Fibroblast of lung (primary cell): ENCODE results near the gene DNMT1. TPM values are rescaled to one million over a fixed set of nuclear protein-coding genes. Genes with fewer than 3 reads are reported as not detected.

Source experiments
- DNase-seq, 2 donors: peaks; one replicate each; pipeline versions ENCODE4 v3.0.0 to v3.0.0-alpha.2; 2010; ENCODE audit warnings: low read depth in 2 of 2
- H2AFZ ChIP-seq: 2 replicates; pipeline ENCODE4 v1.5.1; 2012; ENCODE audit warnings: low read length, control low read depth, inconsistent platforms
- H3K27ac ChIP-seq: 2 replicates; pipeline ENCODE4 v1.5.1; 2011; ENCODE audit warnings: low read length, control low read depth; ENCODE audit not compliant: insufficient read depth
- H3K27me3 ChIP-seq: 2 replicates; pipeline ENCODE4 v1.5.1; 2011; ENCODE audit warnings: mild to moderate bottlenecking, low read length; ENCODE audit not compliant: control insufficient read depth, insufficient read depth
- H3K36me3 ChIP-seq: 2 replicates; pipeline ENCODE4 v1.5.1; 2011; ENCODE audit warnings: low read length; ENCODE audit not compliant: control insufficient read depth, insufficient read depth
- H3K4me1 ChIP-seq: 2 replicates; pipeline ENCODE4 v1.5.1; 2011; ENCODE audit warnings: low read length; ENCODE audit not compliant: control insufficient read depth, insufficient read depth; ENCODE audit errors: extremely low read depth
- H3K4me2 ChIP-seq: 2 replicates; pipeline ENCODE4 v1.5.1; 2011; ENCODE audit warnings: low read length, control low read depth; ENCODE audit not compliant: insufficient read depth; ENCODE audit errors: extremely low read depth
- H3K4me3 ChIP-seq, 4 experiments: fragments of 200-600 bp in 1 of 4; sonication (generic) in 1 of 4; replicated peaks in 1 of 4; 2 replicates each; pipeline ENCODE4 v1.5.1; 2011 to 2016; ENCODE audit warnings: low read length in 4 of 4, low read depth in 3 of 4, mild to moderate bottlenecking in 3 of 4, control low read depth in 2 of 4, inconsistent platforms in 1 of 4, mixed read lengths in 1 of 4; ENCODE audit not compliant: insufficient read depth in 1 of 4; ENCODE audit errors: control extremely low read depth in 1 of 4
- H3K79me2 ChIP-seq: 2 replicates; pipeline ENCODE4 v1.5.1; 2012; ENCODE audit warnings: mild to moderate bottlenecking, low read length, inconsistent platforms; ENCODE audit not compliant: control insufficient read depth, insufficient read depth
- H3K9ac ChIP-seq: 2 replicates; pipeline ENCODE4 v1.5.1; 2011; ENCODE audit warnings: mild to moderate bottlenecking, low read length, control low read depth; ENCODE audit not compliant: insufficient read depth
- H3K9me3 ChIP-seq: 2 replicates; pipeline ENCODE4 v1.5.1; 2012; ENCODE audit warnings: low read depth, low read length; ENCODE audit not compliant: control insufficient read depth, insufficient read depth
- H4K20me1 ChIP-seq: 2 replicates; pipeline ENCODE4 v1.5.1; 2011; ENCODE audit warnings: low read length; ENCODE audit not compliant: control insufficient read depth, insufficient read depth; ENCODE audit errors: extremely low read depth
- CTCF ChIP-seq, 2 donors: IDR thresholded peaks in 1 of 2; conservative IDR thresholded peaks in 1 of 2; 1 replicate in 1 of 2; 2 replicates in 1 of 2; pipeline ENCODE4 v1.5.1; 2011 to 2012; ENCODE audit warnings: low read length in 2 of 2, control low read depth in 1 of 2, inconsistent platforms in 1 of 2, low read depth in 1 of 2, mild to moderate bottlenecking in 1 of 2
- EZH2 ChIP-seq: IDR thresholded peaks from 2 replicates; pipeline ENCODE4 v1.5.1; 2012; ENCODE audit warnings: low read length, control low read depth, mild to moderate bottlenecking; ENCODE audit errors: missing control alignments
- polyA plus RNA-seq, 2 donors: library from polyadenylated mRNA; depleted of rRNA in 1 of 2; stranded (reverse) in 1 of 2; unstranded in 1 of 2; fragments of >200 nt; gene quantifications; 2 replicates each; pipeline ENCODE4 v1.2.1, GENCODE V29; 2011 to 2012; ENCODE audit warnings: missing spikeins in 1 of 2
- total RNA-seq: library from RNA; depleted of rRNA; stranded (reverse); fragments of >200 nt; gene quantifications from 2 replicates; pipeline ENCODE4 v1.2.1, GENCODE V29; 2014

DNMT1 gene
- total and polyA plus RNA-seq, 2 donors (not counting 1 experiment from before 2014, with no cell fraction given), result 33.7 to 36.7 TPM

- H3K9me3 ChIP-seq, result no peaks in the 10 kb centered on the region
- H3K4me2 ChIP-seq, result no peak overlapping the region
- no peak overlapping the region for H3K27ac ChIP-seq
- H3K4me3 ChIP-seq, result no peak overlapping the region
- H3K4me1 ChIP-seq, result no peaks in the 10 kb centered on the region
- no peak for TF ChIP-seq CTCF (conservative IDR thresholded peaks at IDR 0.05 in 1 of 2, IDR thresholded peaks at IDR 0.05 in 1 of 2; ENCODE audit: low read depth in 1 of 2, low read length in 2 of 2)
- TF ChIP-seq EZH2, result no peak
- no peak overlapping the region for H3K9ac ChIP-seq
- no peak for DNase-seq
- no peaks in the 10 kb centered on the region for H3K27me3 ChIP-seq
- H3K36me3 ChIP-seq, result peaks cover 13% of the 10 kb centered on the region
- no peaks in the 10 kb centered on the region for H4K20me1 ChIP-seq
- no peak overlapping the region for H2AFZ ChIP-seq
- H3K79me2 ChIP-seq, result no peaks in the 10 kb centered on the region
Measured at GRCh38 chr19:10089801-10090375, 104.9 kb downstream of the DNMT1 start.

- Histone ChIP-seq H3K9me3 (no peaks in the 10 kb centered on the region), H2AFZ (no peak overlapping the region), H3K9ac (no peak overlapping the region), H3K27me3 (no peaks in the 10 kb centered on the region), H3K4me2 (no peak overlapping the region), H3K79me2 (no peaks in the 10 kb centered on the region), H3K36me3 (peaks cover 13% of the 10 kb centered on the region), H3K27ac (no peak overlapping the region), H4K20me1 (no peaks in the 10 kb centered on the region), H3K4me1 (no peaks in the 10 kb centered on the region), H3K4me3 (no peak overlapping the region)
- TF ChIP-seq EZH2, result no peak
- no peak for TF ChIP-seq CTCF (conservative IDR thresholded peaks at IDR 0.05 in 1 of 2, IDR thresholded peaks at IDR 0.05 in 1 of 2; ENCODE audit: low read depth in 1 of 2, low read length in 2 of 2)
- no peak for DNase-seq
Measured at GRCh38 chr19:10088949-10089554, 105.7 kb downstream of the DNMT1 start.

GRCh38 chr19:10087296-10088061, 107.3 kb downstream of the DNMT1 start:
- DNase-seq, result no peak
- Histone ChIP-seq H3K4me1 (no peaks in the 10 kb centered on the region), H2AFZ (no peak overlapping the region), H3K9ac (peak overlapping the region; percentile 7), H3K36me3 (peaks cover 10% of the 10 kb centered on the region), H3K9me3 (no peaks in the 10 kb centered on the region), H3K4me3 (peak overlapping the region; percentile 23 to 99 (median 77)), H3K4me2 (peak overlapping the region; percentile 56), H4K20me1 (no peaks in the 10 kb centered on the region), H3K79me2 (no peaks in the 10 kb centered on the region), H3K27ac (no peak overlapping the region), H3K27me3 (no peaks in the 10 kb centered on the region)
- no peak for TF ChIP-seq CTCF (conservative IDR thresholded peaks at IDR 0.05 in 1 of 2, IDR thresholded peaks at IDR 0.05 in 1 of 2; ENCODE audit: low read depth in 1 of 2, low read length in 2 of 2)
- no peak for TF ChIP-seq EZH2
